GM12872 (cell line): ENCODE results near the gene LHX6.

Experiments used
- TF ChIP-seq, protein P1 (sequence below): IDR thresholded peaks from 3 replicates; pipeline ENCODE4 v1.5.1; 2011; ENCODE audit warnings: low read depth, mild to moderate bottlenecking, low read length, moderate library complexity; ENCODE audit not compliant: insufficient read depth

LHX6 gene

DNA sequence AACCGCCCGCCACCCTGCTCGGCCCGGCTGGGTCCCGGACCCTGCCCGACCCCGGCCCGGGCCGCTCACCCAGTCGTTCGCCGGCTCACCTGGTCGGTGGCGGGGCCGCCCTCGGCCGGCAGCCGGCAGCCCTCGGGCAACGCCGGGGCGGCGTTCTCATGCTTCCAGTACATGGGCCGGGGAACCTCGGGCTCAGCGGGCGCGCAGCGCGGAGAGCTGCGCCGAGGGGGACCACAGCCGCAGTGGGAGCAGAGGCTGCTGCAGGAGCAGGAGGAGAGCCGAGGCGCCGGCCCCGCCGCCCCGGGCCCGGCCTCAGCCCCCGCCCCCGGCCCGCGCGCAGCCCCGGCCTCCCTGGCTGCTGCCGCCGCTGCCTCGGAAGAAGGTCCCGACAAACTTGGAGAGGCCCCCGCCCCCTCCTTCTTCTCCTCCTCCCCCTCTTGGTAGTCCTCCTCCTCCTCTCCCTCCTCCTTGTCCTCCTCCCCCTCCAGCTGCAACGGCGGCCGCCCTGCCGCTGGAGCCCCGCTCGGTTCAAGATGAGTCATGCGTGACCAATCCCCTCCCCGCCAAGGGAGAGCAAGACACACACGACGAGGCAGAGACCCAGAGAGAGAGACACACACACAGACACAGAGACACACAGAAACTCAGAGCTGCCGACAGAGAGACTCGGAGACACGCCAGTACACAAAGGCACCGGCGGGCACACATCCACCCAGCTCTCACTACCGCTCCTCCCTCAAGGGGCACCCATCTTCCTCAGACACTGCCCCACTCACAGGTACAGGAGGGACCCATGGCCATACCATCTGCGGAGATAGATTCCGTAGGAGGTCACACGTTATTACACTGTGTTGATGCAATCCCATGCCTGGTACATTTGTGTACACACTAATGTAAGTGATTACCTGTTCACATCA is at the start of gene LHX6:
Gene LHX6, minus strand, starts transcription at position 390 of the 917 bp plus-strand sequence. Its CDS starts 217 bp downstream, at position 173.
- TF ChIP-seq, protein P1, sequence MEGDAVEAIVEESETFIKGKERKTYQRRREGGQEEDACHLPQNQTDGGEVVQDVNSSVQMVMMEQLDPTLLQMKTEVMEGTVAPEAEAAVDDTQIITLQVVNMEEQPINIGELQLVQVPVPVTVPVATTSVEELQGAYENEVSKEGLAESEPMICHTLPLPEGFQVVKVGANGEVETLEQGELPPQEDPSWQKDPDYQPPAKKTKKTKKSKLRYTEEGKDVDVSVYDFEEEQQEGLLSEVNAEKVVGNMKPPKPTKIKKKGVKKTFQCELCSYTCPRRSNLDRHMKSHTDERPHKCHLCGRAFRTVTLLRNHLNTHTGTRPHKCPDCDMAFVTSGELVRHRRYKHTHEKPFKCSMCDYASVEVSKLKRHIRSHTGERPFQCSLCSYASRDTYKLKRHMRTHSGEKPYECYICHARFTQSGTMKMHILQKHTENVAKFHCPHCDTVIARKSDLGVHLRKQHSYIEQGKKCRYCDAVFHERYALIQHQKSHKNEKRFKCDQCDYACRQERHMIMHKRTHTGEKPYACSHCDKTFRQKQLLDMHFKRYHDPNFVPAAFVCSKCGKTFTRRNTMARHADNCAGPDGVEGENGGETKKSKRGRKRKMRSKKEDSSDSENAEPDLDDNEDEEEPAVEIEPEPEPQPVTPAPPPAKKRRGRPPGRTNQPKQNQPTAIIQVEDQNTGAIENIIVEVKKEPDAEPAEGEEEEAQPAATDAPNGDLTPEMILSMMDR, result no peak

DNA sequence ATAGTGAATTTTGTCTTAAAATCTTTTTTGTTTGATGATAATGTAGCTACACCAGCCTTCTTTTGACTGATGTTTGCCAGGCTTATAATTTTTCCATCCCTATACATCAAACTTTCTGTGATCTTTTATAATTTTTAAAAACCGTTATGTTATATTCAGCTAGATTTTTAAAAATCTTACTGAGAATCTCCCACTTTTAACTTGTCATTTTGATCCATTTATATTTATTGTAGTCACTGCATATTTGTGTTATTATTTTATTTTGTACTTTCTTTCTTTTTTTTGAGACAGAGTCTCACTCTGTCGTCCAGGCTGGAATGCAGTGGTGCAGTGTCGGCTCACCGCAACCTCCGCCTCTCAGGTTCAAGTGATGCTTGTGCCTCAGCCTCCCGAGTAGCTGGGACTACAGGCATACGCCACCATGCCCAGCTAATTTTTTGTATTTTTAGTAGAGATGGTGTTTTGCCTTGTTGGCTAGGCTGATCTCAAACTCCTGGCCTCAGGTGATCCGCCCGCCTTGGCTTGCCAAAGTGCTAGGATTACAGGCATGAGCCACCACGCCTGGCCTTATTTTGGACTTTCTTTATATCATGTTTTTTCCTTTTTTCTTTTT is 48.6 kb upstream of the LHX6 start:
- TF ChIP-seq, protein P1, result no peak

DNA sequence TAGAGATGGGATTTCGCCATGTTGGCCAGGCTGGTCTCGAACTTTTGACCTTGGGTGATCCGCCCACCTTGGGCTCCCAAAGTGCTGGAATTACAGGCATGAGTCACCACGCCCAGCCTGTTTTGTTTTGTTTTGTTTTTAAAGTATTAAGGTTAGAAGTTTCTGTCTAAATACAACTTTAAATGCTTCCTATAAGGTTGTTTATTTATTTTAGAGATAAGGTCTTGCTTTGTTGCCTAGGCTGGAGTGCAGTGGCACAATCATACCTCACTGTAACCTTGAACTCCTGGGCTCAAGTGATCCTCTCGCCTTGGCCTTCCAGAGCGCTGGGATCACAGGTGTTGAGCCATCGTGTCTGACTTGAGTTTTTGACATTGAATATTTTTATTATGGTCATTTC is 47.3 kb upstream of the LHX6 start:
- TF ChIP-seq, protein P1, result no peak

DNA sequence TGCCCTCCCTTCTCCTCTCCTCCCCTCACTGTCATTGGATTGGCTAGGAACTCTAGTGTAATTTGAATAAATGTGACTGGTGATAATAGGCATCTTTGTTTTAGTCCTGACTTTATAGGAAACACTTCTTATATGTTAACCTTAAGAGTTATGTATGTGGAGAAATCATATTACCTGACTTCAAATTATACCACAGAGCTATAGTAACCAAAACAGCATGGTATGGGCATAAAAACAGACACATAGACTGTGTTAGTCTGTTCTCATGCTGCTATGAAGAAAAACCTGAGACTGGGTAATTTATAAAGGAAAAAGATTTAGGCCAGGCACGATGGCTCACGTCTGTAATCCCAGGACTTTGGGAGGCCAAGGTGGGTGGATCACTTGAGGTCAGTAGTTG is 45.3 kb upstream of the LHX6 start:
- TF ChIP-seq, protein P1, result no peak

DNA sequence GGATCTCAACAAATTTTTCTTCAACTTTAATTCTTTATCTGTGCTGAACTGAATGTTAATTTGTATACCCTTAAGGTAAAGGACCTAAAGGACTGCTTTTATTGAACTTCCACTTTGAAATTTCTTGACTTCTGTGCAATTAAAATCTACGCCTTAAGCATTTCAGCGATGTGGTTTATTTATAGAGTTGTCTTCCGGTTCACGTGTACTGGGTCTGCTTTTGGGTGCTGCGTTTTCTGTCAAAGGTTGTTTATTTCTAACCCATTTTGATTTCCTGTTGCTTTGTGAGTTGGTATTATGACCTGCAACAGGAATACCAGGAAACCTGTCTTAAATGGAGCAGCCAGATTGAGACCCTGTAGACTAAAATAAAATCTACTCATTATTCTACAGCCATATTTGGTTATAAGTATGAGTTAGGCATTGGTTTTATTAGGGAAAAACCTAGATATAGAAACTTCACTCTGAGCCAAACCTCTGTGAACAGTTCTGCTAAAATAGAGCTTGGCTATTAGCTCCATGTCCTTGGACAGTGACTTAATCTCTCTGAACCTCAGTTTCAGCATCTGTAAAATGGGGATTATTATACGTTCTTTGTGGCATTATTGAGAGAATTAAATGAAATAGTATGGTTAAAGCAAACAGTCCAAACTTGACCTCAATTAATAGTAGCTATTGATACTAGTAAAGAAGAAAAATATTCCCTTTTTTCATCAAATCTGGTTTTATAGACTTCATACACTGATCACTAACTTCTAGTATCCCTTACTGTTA is 39.5 kb upstream of the LHX6 start:
- TF ChIP-seq, protein P1, result no peak

DNA sequence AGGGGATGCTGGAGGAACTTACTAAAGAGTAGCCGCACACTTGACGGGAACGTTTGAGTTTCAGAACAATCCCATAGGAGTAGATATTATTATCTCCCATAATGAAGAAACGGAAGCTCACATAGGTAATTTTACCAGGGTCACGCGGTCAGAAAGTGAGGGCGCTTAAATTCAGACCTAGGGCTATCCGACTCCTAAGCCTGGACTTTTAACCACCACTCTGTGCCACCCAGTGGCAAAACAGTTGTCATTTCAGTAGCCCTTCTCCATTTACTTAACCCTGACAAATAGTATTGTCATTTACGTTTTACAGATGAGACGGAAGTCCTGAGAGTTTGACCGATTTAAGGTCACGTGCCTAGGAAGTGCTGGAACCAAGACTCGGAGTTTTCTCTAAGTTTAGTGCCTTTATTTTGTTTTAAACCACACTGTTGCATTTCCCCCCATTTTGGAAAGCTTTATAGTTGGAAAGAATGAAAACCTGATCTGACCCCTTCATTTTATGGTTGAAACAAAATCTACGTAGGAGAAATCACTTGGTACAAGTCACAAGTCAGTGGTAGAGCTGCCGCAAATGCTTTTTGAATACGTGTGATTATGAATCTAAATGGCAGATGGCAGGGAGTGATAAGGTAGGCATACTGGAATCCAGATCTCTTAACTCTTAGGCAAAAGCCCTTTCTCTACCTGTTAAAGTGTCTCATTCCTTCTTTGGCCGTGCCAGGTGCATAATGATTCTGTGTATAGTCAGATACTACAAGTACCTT is 36.6 kb upstream of the LHX6 start:
- TF ChIP-seq, protein P1, result no peak; the same call in 2 of the 3 replicates
